ENCODE measurements around the gene GPX4.

DNA sequence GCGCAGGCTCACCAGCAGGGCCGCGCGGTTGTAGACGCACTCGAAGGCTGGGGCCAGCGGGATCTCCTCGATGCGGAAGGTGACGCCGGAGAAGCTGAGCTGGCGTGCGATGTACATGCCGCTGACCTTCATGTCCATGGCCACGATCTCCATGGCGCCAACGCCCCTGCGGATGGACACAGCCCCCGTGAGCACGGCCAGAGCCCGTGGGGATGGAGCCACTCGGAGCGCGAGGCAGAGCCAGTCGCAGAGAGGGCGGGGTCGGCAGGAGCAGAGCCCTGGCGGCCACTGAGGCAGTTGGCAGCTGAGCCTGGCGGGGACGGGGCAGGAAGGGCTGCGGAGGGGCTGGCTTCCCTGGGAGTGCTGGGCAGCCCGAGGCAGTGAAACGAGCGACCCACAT lies 15.2 kb downstream of the GPX4 start:
- no peak for TF ChIP-seq POLR2A (IDR thresholded peaks at IDR 0.05)
- TF ChIP-seq, protein P1, sequence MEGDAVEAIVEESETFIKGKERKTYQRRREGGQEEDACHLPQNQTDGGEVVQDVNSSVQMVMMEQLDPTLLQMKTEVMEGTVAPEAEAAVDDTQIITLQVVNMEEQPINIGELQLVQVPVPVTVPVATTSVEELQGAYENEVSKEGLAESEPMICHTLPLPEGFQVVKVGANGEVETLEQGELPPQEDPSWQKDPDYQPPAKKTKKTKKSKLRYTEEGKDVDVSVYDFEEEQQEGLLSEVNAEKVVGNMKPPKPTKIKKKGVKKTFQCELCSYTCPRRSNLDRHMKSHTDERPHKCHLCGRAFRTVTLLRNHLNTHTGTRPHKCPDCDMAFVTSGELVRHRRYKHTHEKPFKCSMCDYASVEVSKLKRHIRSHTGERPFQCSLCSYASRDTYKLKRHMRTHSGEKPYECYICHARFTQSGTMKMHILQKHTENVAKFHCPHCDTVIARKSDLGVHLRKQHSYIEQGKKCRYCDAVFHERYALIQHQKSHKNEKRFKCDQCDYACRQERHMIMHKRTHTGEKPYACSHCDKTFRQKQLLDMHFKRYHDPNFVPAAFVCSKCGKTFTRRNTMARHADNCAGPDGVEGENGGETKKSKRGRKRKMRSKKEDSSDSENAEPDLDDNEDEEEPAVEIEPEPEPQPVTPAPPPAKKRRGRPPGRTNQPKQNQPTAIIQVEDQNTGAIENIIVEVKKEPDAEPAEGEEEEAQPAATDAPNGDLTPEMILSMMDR (IDR thresholded peaks at IDR 0.05) = no peak

Data from thyroid gland (tissue), 4 donors.